PC-9 (cell line): Measurements from ENCODE around the gene C9orf153.

ENCODE experiments used
- CTCF ChIP-seq: fragments of 200-600 bp; sonication (generic); conservative IDR thresholded peaks from 2 replicates; pipeline ENCODE4 v1.6.1; 2017; ENCODE audit warnings: mixed run types, antibody characterized with exemption, mild to moderate bottlenecking, moderate library complexity
- EZH2 ChIP-seq: fragments of 200-600 bp; sonication (generic); IDR thresholded peaks from 2 replicates; pipeline ENCODE4 v1.8.0; 2017; ENCODE audit warnings: antibody characterized with exemption, low read depth

GRCh38 chr9:86200599-86201162 lies 58.8 kb downstream of the C9orf153 start:
- TF ChIP-seq CTCF = no peak
- TF ChIP-seq EZH2 = no peak
